Measurements from ENCODE around the gene THAP10. TPM values are rescaled to one million over a fixed set of nuclear protein-coding genes. Genes with fewer than 3 reads are reported as not detected.

Gene THAP10
- total RNA-seq, 4 donors from 2014 or later, result 1.5 to 4.6 (median 2.7) TPM

GRCh38 chr15:70856884-70857561, 35.2 kb downstream of the THAP10 start:
- Histone ChIP-seq H3K4me3 (no peak overlapping the region), H3K36me3 (peaks cover 0 to 2% of the 10 kb centered on the region in 2 donors), H3K27ac (peak overlapping the region in 3 of 4 donors; percentile 64 to 94 (median 91)), H3K4me1 (peaks cover 0 to 57% (median 14%) of the 10 kb centered on the region in 3 donors), H3K27me3 (no peaks in the 10 kb centered on the region), H3K9me3 (no peaks in the 10 kb centered on the region)
- WGBS, 2 donors (ENCODE audit: low coverage in 1 of 2), result 69 to 73% methylated on average over 3 of the region's 5 CpGs
- TF ChIP-seq POLR2AphosphoS5 (IDR thresholded peaks at IDR 0.05), result peak; percentile 94
- no peak for TF ChIP-seq EP300 (IDR thresholded peaks at IDR 0.05)
- ATAC-seq, result peak; percentile 84

GRCh38 chr15:70856177-70856883, 35.9 kb downstream of the THAP10 start:
- ATAC-seq, result no peak
- H3K27ac ChIP-seq, result peak overlapping the region; percentile 15 to 94 (median 78)
- H3K9me3 ChIP-seq, result no peaks in the 10 kb centered on the region
- WGBS, 2 donors (ENCODE audit: low coverage in 1 of 2), result 51 to 67% methylated on average over 4 to 7 of the region's 7 CpGs
- peaks cover 0 to 64% (median 14%) of the 10 kb centered on the region in 3 donors for H3K4me1 ChIP-seq
- peaks cover 0 to 8% of the 10 kb centered on the region in 2 donors for H3K36me3 ChIP-seq
- no peak overlapping the region for H3K4me3 ChIP-seq
- no peaks in the 10 kb centered on the region for H3K27me3 ChIP-seq
- no peak for TF ChIP-seq EP300 (IDR thresholded peaks at IDR 0.05)
- TF ChIP-seq, protein P1, sequence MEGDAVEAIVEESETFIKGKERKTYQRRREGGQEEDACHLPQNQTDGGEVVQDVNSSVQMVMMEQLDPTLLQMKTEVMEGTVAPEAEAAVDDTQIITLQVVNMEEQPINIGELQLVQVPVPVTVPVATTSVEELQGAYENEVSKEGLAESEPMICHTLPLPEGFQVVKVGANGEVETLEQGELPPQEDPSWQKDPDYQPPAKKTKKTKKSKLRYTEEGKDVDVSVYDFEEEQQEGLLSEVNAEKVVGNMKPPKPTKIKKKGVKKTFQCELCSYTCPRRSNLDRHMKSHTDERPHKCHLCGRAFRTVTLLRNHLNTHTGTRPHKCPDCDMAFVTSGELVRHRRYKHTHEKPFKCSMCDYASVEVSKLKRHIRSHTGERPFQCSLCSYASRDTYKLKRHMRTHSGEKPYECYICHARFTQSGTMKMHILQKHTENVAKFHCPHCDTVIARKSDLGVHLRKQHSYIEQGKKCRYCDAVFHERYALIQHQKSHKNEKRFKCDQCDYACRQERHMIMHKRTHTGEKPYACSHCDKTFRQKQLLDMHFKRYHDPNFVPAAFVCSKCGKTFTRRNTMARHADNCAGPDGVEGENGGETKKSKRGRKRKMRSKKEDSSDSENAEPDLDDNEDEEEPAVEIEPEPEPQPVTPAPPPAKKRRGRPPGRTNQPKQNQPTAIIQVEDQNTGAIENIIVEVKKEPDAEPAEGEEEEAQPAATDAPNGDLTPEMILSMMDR (IDR thresholded peaks at IDR 0.05), result no peak
- no peak for TF ChIP-seq POLR2A (IDR thresholded peaks at IDR 0.05)
- TF ChIP-seq POLR2AphosphoS5 (IDR thresholded peaks at IDR 0.05), result no peak

DNA sequence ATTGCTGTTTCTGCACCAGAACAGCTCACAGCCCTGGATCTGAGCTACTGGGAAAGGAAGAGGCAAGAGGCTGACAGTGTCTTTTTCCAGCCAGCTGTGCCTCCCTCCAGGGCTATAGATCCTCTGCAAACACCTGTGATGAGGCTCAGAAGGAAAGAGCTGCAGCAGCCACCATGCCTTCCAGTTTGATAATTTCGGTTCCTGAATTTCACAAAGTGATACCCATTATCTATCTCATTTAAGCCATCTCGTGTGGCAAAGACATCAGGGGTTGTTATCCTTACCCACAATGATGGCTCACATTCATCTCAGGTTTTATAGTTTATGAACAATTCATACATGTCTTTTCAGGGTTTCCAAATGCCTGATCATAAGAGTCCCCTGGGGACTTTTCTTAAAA, 36.5 kb downstream of the THAP10 start:
- Histone ChIP-seq H3K4me1 (peaks cover 0 to 66% (median 14%) of the 10 kb centered on the region in 3 donors), H3K9me3 (no peaks in the 10 kb centered on the region), H3K36me3 (peaks cover 0 to 14% of the 10 kb centered on the region in 2 donors), H3K4me3 (no peak overlapping the region), H3K27ac (peak overlapping the region in 3 of 4 donors; percentile 64 to 94 (median 91)), H3K27me3 (no peaks in the 10 kb centered on the region)
- WGBS, 2 donors (ENCODE audit: low coverage in 1 of 2), result 60 to 86% methylated on average over 1 to 2 of the region's 2 CpGs
- ATAC-seq, result no peak
- no peak for TF ChIP-seq POLR2A (IDR thresholded peaks at IDR 0.05)
- no peak for TF ChIP-seq EP300 (IDR thresholded peaks at IDR 0.05)
- TF ChIP-seq POLR2AphosphoS5 (IDR thresholded peaks at IDR 0.05), result no peak
- TF ChIP-seq, protein P1 (IDR thresholded peaks at IDR 0.05), result no peak

DNA sequence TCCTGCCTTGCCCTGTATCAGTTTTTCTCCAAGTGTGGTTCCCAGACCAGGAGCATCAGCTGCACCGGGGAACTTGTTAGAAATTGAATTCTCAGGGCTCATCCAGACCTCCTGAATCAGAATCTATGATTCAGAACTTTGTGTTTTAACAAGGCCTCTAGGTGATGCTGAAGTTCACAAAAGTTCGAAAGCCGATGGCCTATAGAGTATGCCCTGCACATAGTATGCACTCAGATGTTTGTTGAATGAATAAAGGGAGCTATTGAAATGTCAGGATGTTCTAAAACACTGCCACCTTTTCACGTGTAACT, 37.6 kb downstream of the THAP10 start:
- TF ChIP-seq, protein P1 (IDR thresholded peaks at IDR 0.05), result peak in 3 of 4 experiments; percentile 21 to 30 (median 22)
- TF ChIP-seq POLR2AphosphoS5 (IDR thresholded peaks at IDR 0.05), result no peak
- peaks cover 0 to 72% (median 14%) of the 10 kb centered on the region in 3 donors for H3K4me1 ChIP-seq
- peak overlapping the region; percentile 45 to 94 (median 89) for H3K27ac ChIP-seq
- no peaks in the 10 kb centered on the region for H3K9me3 ChIP-seq
- WGBS, 2 donors (ENCODE audit: low coverage in 1 of 2), result 17 to 42% methylated on average over 3 to 4 of the region's 4 CpGs
- peaks cover 0 to 18% of the 10 kb centered on the region in 2 donors for H3K36me3 ChIP-seq
- H3K4me3 ChIP-seq, result peak overlapping the region; percentile 76 to 93
- no peaks in the 10 kb centered on the region for H3K27me3 ChIP-seq
- ATAC-seq, result peak; percentile 1

DNA sequence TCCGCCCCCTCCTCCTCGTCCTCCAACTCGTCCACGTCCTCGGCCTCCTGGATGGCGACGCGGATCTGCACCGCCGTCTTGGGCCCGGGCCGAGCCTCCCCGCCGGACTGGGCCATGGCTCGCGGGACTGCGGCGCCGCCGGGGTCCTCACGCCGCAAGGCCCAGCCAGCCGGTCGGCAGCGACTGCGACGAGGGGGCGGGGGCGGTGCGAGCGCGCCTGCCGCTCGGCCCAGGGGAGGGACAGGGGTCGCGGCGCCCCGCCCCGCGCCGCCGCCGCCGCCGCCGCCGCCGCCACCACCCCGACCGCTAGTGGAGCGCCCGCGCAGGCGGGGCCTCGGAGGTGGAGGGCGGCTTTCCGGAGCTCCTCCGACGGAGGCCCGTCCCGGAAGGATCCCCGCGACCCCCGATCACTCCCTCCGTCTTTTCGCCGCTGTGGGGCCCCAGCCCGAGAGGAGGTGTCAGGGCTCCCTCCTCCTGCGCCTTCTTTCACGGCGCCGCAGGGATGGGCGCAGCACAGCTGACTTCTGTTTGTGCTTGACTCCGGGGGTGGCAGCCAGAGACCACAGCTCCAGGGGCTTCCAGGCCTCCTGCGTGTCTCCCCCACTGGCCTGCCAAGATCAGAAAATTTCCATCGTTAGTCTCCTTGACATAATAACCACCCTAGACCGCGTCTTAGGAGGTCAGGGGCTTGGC, 38.1 kb downstream of the THAP10 start, which contains the start of gene LARP6:
LARP6 (minus strand) TSS at position 185 of the 693 bp plus-strand sequence; CDS start at position 116, 69 bp downstream.
- Histone ChIP-seq H3K9me3 (no peaks in the 10 kb centered on the region), H3K27ac (peak within 1 kb of the TSS; percentile 68 to 94 (median 89)), H3K4me1 (peaks cover 0 to 75% (median 14%) of the 10 kb centered on the region in 3 donors), H3K36me3 (peaks cover 0 to 18% of the 10 kb centered on the region in 2 donors), H3K27me3 (no peaks in the 10 kb centered on the region), H3K4me3 (peak within 1 kb of the TSS; percentile 76 to 93)
- ATAC-seq, result peak; percentile 87
- TF ChIP-seq POLR2A (IDR thresholded peaks at IDR 0.05) (peak; percentile 82 to 90), POLR2AphosphoS5 (IDR thresholded peaks at IDR 0.05) (peak; percentile 76), EP300 (IDR thresholded peaks at IDR 0.05) (no peak)
- TF ChIP-seq, protein P1 (IDR thresholded peaks at IDR 0.05), result no peak
- WGBS, 2 donors (ENCODE audit: low coverage in 1 of 2), result 0% methylated on average over 1 of the region's 78 CpGs; no CpG with 5 or more reads in 1 of the 2 donors
